ENCODE data around the gene PEMT.
A peak's percentile ranks its signal among the peaks of the same experiment; 100 is the strongest.
"Not testable (repeated sequence)": the region's sequence is repeated elsewhere in the genome, so short reads cannot be mapped to it uniquely, and the experiment has no call there.

Gene PEMT

GRCh38 chr17:17476865-17477467 lies 114.5 kb downstream of the PEMT start, which contains the start of gene MED9:
Gene MED9 (plus strand): TSS chr17:17477000. CDS start chr17:17477042, 42 bp downstream.
- peak; percentile 83 for DNase-seq

- DNase-seq: no peak
Observed at GRCh38 chr17:17474341-17474740, 117.2 kb downstream of the PEMT start.

DNA sequence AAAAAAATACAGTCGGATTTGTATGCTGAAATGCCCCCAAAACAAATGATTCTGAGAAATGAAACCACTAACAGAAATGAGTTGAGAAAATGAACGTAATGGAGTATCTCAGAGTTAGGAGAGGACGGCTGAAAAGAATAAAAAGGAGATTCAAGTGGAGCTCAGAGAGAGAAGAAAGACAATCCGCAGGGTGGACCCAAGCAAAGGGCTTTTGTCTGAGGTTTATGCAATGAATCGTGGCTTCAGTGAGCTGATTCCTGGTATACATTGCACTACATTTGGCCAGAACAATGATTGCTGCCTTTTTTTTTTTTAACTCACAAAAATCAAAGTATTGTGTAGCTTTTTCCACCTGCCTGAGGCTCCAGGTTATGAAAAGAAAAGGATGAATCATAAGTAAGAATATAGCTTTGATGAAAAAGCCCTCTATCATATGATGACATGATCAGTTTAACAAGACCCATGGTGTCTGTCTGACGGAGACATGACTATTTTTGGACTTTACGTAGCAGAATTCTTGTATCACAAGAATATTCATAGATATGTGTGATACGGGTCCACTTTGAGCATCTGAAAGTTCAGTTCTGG lies 119.1 kb downstream of the PEMT start:
- DNase-seq: no peak

DNA sequence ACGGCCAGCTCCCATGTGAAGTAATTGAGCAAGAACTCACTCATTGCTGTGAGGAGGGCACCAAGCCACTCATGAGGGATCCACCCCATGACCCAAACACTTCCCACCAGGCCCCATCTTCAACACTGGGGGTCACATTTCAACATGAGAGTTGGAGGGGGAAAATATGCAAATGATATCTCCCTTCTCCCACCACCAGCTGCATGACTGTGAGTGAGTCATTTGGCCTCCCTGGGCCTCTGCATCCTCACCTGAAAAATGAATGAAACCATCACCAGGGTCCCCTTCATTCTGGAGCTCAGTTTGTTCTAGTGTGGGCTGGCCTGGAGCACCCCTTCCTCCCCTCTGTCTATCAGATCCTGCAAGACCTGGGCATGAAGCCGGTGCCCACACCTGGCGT lies 121.5 kb downstream of the PEMT start:
- no peak for DNase-seq

DNA sequence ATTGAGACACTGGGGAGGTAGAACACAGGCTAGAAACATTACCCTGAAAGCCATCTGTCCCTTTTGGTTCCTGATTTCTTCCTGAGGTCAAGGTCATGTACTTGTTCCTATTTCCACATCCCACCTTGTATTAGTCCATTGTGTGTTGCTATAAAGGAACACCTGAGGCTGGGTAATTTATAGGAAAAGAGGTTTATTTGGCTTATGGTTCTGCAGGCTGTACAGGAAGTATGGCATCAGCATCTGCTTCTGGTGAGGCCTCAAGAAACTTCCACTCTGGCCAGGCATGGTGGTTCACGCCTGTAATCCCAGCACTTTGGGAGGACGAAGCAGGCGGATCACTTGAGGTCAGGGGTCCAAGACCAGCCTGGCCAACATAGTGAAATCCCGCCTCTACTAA lies 122.2 kb downstream of the PEMT start:
- no peak for DNase-seq

GRCh38 chr17:17468217-17469010 lies 123.1 kb downstream of the PEMT start:
- no peak for DNase-seq

DNA sequence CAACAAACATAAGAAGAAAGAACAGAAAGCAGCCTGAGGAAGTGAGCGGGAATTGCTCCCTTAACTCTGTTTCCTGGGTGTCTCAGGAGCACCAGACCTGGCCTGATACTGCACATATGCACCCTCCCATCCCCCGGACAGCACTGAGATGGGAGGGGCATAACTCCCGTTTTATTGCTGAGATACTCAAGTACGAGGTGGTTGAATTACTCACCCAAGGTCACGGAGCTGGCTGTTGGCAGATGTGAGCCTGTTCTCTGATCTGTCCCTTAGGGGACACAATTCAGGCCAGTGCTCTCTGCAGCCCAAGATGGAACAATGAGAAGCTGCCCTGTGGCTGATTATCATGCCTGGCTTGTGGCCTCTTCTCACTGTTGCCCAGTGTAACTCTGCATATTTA lies 123.8 kb downstream of the PEMT start:
- peak; percentile 41 for DNase-seq

DNA sequence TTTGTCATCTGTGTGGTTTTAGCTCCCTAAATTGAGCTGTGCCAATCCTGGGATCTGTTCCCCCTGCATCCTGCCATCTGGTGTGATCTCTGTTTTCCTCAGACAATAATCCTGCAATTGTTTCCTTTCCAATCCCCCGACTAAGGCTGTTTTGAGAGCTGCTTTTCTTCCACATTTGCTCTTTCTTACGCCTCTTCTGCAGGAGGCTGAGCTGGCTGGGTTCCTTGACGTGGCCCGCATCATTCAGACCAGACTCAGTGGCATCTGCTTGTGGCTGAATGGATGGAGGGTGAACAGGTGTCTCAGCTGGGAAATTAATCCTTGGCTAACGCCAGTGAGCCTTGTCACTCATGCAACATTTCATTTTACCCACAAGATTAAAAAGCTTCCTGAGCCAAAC lies 124.5 kb downstream of the PEMT start:
- DNase-seq: no peak

- DNase-seq: no peak
Observed at GRCh38 chr17:17466511-17466910, 125.0 kb downstream of the PEMT start.

GRCh38 chr17:17465878-17466277 lies 125.6 kb downstream of the PEMT start:
- not testable (repeated sequence) for DNase-seq

DNA sequence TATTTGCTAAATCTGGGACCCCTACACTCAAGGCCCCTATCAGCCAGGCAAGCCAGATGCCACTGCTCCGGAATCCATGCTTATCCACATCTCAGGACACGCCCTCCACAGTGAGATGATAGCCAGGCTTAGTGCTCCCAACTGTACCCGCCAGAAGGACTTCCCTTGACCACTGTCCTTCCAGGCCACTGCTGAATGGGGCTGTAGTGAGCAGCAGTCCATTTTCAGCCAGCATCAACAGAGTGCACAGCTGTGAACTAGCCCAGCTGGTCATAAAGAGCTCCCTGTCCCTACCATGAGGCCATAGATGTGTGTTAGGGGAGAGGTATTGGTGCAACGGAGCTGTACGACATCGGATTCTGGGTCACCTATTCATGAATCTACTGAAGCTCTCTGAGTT lies 127.7 kb downstream of the PEMT start:
- DNase-seq: no peak

GRCh38 chr17:17462048-17462824 lies 129.3 kb downstream of the PEMT start:
- DNase-seq: no peak

DNA sequence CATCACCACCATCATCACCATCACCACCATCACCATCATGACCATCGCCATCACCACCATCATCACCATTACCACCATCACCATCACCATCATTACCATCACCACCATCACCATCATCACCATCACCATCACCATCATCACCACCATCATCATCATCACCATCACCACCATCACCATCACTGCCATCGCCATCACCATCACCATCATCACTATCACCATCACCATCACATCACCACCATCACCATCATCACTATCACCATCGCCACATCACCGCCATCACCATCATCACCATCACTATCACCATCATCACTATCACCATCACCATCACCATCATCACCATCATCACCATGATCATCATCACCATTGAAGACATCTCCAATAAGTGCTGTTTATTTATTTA lies 131.5 kb downstream of the PEMT start:
- no peak for DNase-seq

DNA sequence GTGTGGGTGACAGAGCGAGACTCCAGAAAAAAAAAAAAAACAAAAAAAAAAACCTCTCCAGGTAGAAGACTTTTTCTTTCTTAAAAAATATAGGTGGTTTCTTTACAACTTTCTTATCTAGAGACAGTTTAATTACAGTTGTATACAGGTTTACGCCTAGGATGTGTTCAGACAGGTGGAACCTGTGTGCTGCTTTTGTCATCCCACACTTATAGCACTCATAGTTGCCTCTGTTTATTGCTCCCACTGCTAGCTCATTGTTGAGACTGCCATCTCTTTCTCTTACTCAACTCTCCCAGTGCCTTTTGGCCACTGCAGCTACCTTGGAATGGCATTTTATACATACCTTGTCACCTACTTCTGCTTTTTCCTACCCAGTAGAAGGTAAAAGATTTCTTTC lies 133.8 kb downstream of the PEMT start:
- no peak for DNase-seq

DNA sequence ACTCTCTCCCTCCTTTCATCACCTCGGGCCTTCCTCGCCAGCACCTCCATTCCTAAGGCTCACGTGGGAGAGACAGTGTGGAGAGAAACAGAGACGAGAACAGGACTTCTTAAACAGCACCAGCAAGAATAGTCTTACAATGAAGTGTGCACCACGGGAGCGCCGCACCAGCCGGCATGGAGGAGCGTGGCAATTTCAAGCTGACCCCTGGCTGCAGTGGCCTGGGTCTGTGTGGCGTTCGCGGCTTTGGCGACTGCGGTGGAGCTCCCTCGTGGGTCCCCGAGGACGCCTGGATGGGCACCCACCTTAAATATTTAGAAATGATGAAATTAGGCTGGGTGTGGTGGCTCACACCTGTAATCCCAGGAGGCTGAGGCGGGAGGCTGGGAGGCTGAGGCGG lies 135.3 kb downstream of the PEMT start:
- no peak for DNase-seq
